ENCODE data around the gene GOLGA6L9.
A peak's percentile ranks its signal among the peaks of the same experiment; 100 is the strongest.
"Not testable (repeated sequence)": the region's sequence is repeated elsewhere in the genome, so short reads cannot be mapped to it uniquely, and the experiment has no call there.

GOLGA6L9 gene

GRCh38 chr15:82427117-82427516 is 2.5 kb upstream of the GOLGA6L9 start:
- ATAC-seq: not testable (repeated sequence)

- ATAC-seq: not testable (repeated sequence)
These were observed 15.8 kb downstream of the GOLGA6L9 start for GRCh38 chr15:82445420-82445819.

- not testable (repeated sequence) for ATAC-seq
These were observed 27.7 kb downstream of the GOLGA6L9 start for GRCh38 chr15:82457336-82457735.

- ATAC-seq: not testable (repeated sequence)
These were observed 36.0 kb downstream of the GOLGA6L9 start for GRCh38 chr15:82465629-82466028.

- ATAC-seq: peak; percentile 98
These were observed 38.6 kb downstream of the GOLGA6L9 start for GRCh38 chr15:82468205-82468604.

GRCh38 chr15:82469381-82469780 is 39.8 kb downstream of the GOLGA6L9 start:
- ATAC-seq: not testable (repeated sequence)

GRCh38 chr15:82472269-82472982 is 42.8 kb downstream of the GOLGA6L9 start:
- not testable (repeated sequence) for ATAC-seq

GRCh38 chr15:82474596-82475325 is 45.1 kb downstream of the GOLGA6L9 start:
- ATAC-seq: not testable (repeated sequence)

- ATAC-seq: not testable (repeated sequence)
These were observed 45.8 kb downstream of the GOLGA6L9 start for GRCh38 chr15:82475345-82475967.

- not testable (repeated sequence) for ATAC-seq
These were observed 47.2 kb downstream of the GOLGA6L9 start for GRCh38 chr15:82476697-82477342.

- ATAC-seq: not testable (repeated sequence)
These were observed 47.9 kb downstream of the GOLGA6L9 start for GRCh38 chr15:82477343-82478057.

Data from SK-N-SH treated with all-trans-retinoic acid at 6 μM for 48 hours (cell line).